Hepatic stellate cell (primary cell): ENCODE measurements around the gene NRG2.
A peak's percentile ranks its signal among the peaks of the same experiment; 100 is the strongest.

Source experiments
- DNase-seq: peaks from one replicate; pipeline ENCODE4 v3.0.0; 2011; ENCODE audit warnings: low spot score

Gene NRG2

GRCh38 chr5:139880416-139881142, 162.5 kb downstream of the NRG2 start:
- DNase-seq: no peak

- DNase-seq: no peak
Measured at GRCh38 chr5:139878093-139878492, 165.0 kb downstream of the NRG2 start.

- no peak for DNase-seq
Measured at GRCh38 chr5:139877129-139877597, 165.9 kb downstream of the NRG2 start.

- DNase-seq: no peak
Measured at GRCh38 chr5:139875957-139876356, 167.1 kb downstream of the NRG2 start.

- no peak for DNase-seq
Measured at GRCh38 chr5:139872851-139873794, 170.0 kb downstream of the NRG2 start.

- DNase-seq: no peak
Measured at GRCh38 chr5:139872052-139872766, 170.9 kb downstream of the NRG2 start.

GRCh38 chr5:139871614-139872013, 171.5 kb downstream of the NRG2 start:
- no peak for DNase-seq

GRCh38 chr5:139870677-139871076, 172.4 kb downstream of the NRG2 start:
- DNase-seq: no peak

GRCh38 chr5:139869042-139869790, 173.9 kb downstream of the NRG2 start:
- no peak for DNase-seq

- DNase-seq: no peak
Measured at GRCh38 chr5:139867581-139867980, 175.5 kb downstream of the NRG2 start.

- no peak for DNase-seq
Measured at GRCh38 chr5:139867109-139867508, 176.0 kb downstream of the NRG2 start.

GRCh38 chr5:139864716-139865483, 178.2 kb downstream of the NRG2 start:
- DNase-seq: no peak

GRCh38 chr5:139863855-139864558, 179.1 kb downstream of the NRG2 start:
- DNase-seq: peak; percentile 79

GRCh38 chr5:139863361-139863760, 179.7 kb downstream of the NRG2 start:
- DNase-seq: peak; percentile 28

- no peak for DNase-seq
Measured at GRCh38 chr5:139862803-139863202, 180.3 kb downstream of the NRG2 start.

GRCh38 chr5:139862313-139862712, 180.8 kb downstream of the NRG2 start:
- DNase-seq: peak; percentile 50

- DNase-seq: no peak
Measured at GRCh38 chr5:139861889-139862207, 181.3 kb downstream of the NRG2 start.

- no peak for DNase-seq
Measured at GRCh38 chr5:139861021-139861888, 181.8 kb downstream of the NRG2 start.

GRCh38 chr5:139859013-139859412, 184.1 kb downstream of the NRG2 start:
- DNase-seq: no peak
